ENCODE results near the gene SPTBN1. TPM values are rescaled to one million over a fixed set of nuclear protein-coding genes. Genes with fewer than 3 reads are reported as not detected.

SPTBN1 gene
- total RNA-seq, 4 donors from 2014 or later = 65.0 to 217 (median 85.3) TPM

DNA sequence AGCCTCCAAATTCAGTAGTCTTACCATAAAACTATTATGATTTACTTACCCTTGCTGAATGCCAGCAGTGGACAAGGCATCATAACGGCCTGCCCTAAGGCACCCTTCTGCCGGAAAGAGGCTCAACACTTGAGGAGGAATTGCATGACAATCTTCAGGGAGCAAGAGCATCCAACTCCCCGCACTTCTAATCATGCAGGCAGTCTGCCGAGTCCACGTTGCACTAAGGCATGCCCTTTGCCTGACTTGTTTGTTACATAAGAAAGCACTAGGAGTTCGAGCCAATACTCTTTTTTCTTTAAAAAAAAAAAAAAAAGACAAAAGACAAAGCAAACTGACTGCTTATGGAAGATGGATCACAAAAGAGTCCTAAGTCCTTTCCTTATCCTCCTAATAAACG lies 17.9 kb upstream of the SPTBN1 start:
- no peak for DNase-seq
- H3K4me3 ChIP-seq = no peak overlapping the region
- H3K27ac ChIP-seq = peak overlapping the region in 1 of 4 donors; percentile 2
- TF ChIP-seq CTCF (IDR thresholded peaks at IDR 0.05) (no peak), POLR2A (IDR thresholded peaks at IDR 0.05) (no peak)
- H3K9me3 ChIP-seq = no peaks in the 10 kb centered on the region
- H3K4me1 ChIP-seq = peaks cover 0 to 20% (median 0%) of the 10 kb centered on the region in 3 donors
- H3K36me3 ChIP-seq = no peaks in the 10 kb centered on the region
- intact Hi-C loops (cut with DNase I) = no loop called here
- no peaks in the 10 kb centered on the region for H3K27me3 ChIP-seq
- 24 to 41% methylated on average over 6 to 7 of the region's 7 CpGs for WGBS, 2 donors

- TF ChIP-seq POLR2A (IDR thresholded peaks at IDR 0.05) (no peak), CTCF (IDR thresholded peaks at IDR 0.05) (no peak)
- no peak overlapping the region for H3K4me3 ChIP-seq
- H3K27ac ChIP-seq = no peak overlapping the region
- H3K4me1 ChIP-seq = peaks cover 0 to 20% (median 0%) of the 10 kb centered on the region in 3 donors
- H3K27me3 ChIP-seq = no peaks in the 10 kb centered on the region
- WGBS, 2 donors = 77 to 86% methylated on average over 4 of the region's 4 CpGs
- no peaks in the 10 kb centered on the region for H3K9me3 ChIP-seq
- no peaks in the 10 kb centered on the region for H3K36me3 ChIP-seq
- no peak for DNase-seq
- intact Hi-C loops (cut with DNase I) = no loop called here
These were observed 16.5 kb upstream of the SPTBN1 start for GRCh38 chr2:54439582-54439981.

DNA sequence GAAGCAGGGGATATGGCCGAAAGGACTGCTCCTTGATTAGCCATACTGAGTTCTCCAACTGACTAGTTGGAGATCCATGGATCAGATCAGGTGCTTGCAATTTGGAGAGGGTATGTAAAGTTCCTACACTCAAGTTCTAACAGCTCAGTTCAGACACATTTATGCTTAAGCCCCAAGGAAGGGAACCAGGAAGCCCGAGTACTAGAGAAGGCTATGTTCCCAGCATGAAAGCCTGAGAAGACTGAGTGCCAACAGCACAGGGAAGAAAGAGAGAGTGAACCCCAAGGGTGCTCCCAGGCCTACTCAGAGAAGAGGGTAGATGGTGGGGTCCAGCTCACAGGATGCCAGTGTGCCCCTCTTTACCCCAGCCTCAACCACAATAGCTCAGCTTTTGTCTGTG lies 16.1 kb upstream of the SPTBN1 start:
- Histone ChIP-seq H3K27ac (no peak overlapping the region), H3K27me3 (no peaks in the 10 kb centered on the region), H3K4me3 (no peak overlapping the region), H3K36me3 (no peaks in the 10 kb centered on the region), H3K4me1 (peaks cover 0 to 20% (median 0%) of the 10 kb centered on the region in 3 donors), H3K9me3 (no peaks in the 10 kb centered on the region)
- DNase-seq = no peak
- intact Hi-C loops (cut with DNase I) = no loop called here
- WGBS, 2 donors = 75 to 79% methylated on average over 1 to 2 of the region's 2 CpGs
- TF ChIP-seq CTCF (IDR thresholded peaks at IDR 0.05) = no peak
- TF ChIP-seq POLR2A (IDR thresholded peaks at IDR 0.05) = no peak

GRCh38 chr2:54444503-54444902 lies 11.6 kb upstream of the SPTBN1 start:
- no peaks in the 10 kb centered on the region for H3K27me3 ChIP-seq
- no peaks in the 10 kb centered on the region for H3K36me3 ChIP-seq
- TF ChIP-seq CTCF (IDR thresholded peaks at IDR 0.05) = no peak
- WGBS, 2 donors = 73% methylated on average over 1 of the region's 1 CpG; no CpG with 5 or more reads in 1 of the 2 donors
- no peak overlapping the region for H3K27ac ChIP-seq
- no peak for DNase-seq
- H3K9me3 ChIP-seq = no peaks in the 10 kb centered on the region
- intact Hi-C loops (cut with DNase I) = no loop called here
- no peak overlapping the region for H3K4me3 ChIP-seq
- H3K4me1 ChIP-seq = no peaks in the 10 kb centered on the region

GRCh38 chr2:54446122-54446521 lies 10.0 kb upstream of the SPTBN1 start:
- DNase-seq = no peak
- H3K27me3 ChIP-seq = no peaks in the 10 kb centered on the region
- H3K9me3 ChIP-seq = no peaks in the 10 kb centered on the region
- TF ChIP-seq CTCF (IDR thresholded peaks at IDR 0.05) (no peak), POLR2A (IDR thresholded peaks at IDR 0.05) (no peak)
- no peak overlapping the region for H3K27ac ChIP-seq
- H3K36me3 ChIP-seq = no peaks in the 10 kb centered on the region
- H3K4me1 ChIP-seq = no peaks in the 10 kb centered on the region
- intact Hi-C loops (cut with DNase I) = no loop called here
- H3K4me3 ChIP-seq = no peak overlapping the region
